GM19023 (cell line): ENCODE measurements around the gene ID4.
"Not testable (repeated sequence)": the region's sequence is repeated elsewhere in the genome, so short reads cannot be mapped to it uniquely, and the experiment has no call there.

Source experiments
- ATAC-seq: cut with Tn5 transposase; IDR thresholded peaks from one replicate; pipeline ENCODE4 v1.9.1; 2021; ENCODE audit warnings: mild to moderate bottlenecking, moderate library complexity; ENCODE audit not compliant: unreplicated experiment

Gene ID4

DNA sequence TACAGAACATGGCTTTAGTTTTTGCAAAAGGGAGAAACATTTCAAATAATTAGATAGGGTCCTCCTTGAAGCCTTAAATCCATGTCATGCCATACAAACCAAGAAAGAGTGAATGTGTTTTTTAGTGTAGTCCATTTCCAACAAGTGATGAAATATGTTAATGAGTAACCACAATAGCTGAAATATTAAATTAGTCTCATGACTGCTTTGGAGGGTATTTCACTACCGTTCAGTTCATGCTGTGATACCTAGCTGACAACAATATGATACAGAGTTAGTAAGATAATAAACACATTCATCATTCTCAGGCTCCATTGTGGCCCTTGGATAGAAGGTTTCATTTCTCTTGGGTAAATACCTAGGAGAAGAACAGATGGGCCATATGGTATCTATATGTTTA is 5.8 kb upstream of the ID4 start:
- no peak for ATAC-seq

DNA sequence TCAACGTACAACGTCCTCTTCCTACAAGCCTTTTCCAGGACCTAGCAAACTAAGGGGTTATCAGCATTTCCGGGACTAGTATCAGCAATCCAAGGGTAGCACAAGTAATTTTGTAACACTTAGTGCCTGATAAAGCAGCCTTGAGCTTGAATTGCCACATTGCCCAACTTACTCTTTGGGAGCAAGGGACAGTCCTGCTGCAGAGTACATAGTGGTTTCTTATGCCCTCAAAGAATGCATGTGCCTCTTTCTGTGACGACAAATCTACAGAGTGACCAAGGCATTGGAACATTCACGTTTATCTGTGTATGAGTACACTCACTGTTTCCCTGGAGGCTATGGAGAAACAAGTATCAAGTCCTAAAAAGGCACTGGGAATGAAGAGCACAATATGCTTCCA is 3.2 kb upstream of the ID4 start:
- ATAC-seq: no peak

DNA sequence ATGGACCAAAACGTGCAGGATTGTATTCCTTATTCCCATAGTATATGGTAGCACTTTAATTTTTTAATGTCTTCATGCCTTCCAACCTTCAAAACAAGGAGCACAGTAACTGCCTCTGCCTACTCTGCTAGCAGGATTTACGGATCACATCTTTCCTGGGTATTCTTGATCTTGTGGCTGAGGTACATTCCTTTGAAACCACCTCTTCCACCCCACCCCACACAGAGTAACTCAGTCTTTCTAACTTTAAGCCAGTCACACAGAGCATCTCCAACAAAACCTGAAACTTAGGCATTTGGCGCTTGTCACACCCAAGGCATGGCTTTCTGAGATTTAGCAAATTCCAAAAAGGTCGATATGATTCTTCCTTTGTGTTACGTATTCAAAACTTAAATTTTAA is 2.3 kb upstream of the ID4 start:
- ATAC-seq: no peak

DNA sequence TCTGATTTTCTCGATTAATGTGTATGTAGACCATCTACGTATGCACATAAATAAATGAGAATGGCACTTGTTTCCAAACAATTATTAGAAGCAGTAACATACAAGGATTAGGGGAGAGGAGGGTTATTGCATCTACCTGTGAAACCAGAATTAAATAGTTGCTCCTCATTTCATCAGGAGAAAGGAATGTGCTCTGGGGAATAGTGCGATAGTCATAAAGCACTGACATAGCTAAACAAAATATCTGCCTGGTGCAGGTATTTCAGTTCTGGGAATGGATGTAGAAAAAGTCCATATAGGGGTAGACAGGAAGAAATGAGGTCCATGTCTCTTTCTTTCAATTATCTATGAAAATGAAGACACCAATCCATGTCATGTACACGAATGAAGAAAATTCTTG is 1.6 kb upstream of the ID4 start:
- no peak for ATAC-seq

DNA sequence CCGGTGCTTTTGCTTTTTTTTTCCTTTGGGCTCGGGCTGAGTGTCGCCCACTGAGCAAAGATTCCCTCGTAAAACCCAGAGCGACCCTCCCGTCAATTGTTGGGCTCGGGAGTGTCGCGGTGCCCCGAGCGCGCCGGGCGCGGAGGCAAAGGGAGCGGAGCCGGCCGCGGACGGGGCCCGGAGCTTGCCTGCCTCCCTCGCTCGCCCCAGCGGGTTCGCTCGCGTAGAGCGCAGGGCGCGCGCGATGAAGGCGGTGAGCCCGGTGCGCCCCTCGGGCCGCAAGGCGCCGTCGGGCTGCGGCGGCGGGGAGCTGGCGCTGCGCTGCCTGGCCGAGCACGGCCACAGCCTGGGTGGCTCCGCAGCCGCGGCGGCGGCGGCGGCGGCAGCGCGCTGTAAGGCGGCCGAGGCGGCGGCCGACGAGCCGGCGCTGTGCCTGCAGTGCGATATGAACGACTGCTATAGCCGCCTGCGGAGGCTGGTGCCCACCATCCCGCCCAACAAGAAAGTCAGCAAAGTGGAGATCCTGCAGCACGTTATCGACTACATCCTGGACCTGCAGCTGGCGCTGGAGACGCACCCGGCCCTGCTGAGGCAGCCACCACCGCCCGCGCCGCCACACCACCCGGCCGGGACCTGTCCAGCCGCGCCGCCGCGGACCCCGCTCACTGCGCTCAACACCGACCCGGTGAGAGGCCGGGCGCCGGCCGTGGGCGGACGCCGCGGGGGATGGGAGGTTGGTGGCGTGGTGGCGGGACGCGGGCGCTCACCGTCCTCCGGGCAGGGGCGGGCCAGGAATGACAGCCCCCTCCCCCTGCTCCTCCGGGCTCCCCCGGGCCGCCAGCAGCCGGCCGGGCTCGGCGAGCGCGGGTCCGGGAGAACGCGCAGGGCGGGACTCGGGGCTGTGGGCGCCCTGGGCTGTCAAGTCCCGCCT is 606 bp downstream of the ID4 start:
- no peak for ATAC-seq

DNA sequence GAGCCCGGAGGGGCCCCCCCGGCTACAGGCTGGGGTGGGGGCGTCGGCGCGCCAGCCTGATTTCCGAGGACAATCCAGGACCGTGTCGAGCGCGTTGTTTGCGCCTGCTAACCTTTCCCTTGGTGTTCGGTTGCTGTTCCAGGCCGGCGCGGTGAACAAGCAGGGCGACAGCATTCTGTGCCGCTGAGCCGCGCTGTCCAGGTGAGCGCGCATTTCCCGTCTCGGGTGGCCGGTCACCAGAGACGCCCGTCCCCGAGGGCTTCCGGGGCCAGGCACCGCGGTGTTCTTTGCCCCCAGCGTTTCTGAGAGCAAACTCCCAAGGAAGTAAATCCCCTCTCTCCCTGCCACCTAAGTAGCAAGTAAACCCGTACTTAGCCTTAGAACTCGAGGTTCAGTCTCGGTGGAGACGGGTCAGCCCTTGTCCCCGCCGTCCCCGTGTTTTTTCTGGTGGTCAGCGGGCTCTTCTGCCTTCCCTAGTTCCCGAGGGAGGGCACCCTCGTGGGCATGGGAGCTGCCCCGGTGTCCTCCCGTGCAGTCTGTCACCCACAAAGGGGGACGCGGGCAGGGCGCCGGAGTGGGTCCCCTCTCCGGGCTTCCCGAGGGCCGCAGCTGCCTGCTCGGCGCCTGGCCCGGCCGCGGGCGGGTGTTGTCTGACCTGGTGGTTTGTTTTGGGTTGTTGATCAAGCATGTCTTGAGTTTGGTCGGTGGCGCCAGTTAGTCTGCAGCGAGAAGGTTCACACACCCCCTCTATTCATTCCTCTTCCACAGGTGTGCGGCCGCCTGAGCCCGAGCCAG is 1.5 kb downstream of the ID4 start:
- ATAC-seq: no peak

DNA sequence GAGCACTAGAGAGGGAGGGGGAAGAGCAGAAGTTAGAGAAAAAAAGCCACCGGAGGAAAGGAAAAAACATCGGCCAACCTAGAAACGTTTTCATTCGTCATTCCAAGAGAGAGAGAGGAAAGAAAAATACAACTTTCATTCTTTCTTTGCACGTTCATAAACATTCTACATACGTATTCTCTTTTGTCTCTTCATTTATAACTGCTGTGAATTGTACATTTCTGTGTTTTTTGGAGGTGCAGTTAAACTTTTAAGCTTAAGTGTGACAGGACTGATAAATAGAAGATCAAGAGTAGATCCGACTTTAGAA is 2.0 kb downstream of the ID4 start:
- no peak for ATAC-seq

DNA sequence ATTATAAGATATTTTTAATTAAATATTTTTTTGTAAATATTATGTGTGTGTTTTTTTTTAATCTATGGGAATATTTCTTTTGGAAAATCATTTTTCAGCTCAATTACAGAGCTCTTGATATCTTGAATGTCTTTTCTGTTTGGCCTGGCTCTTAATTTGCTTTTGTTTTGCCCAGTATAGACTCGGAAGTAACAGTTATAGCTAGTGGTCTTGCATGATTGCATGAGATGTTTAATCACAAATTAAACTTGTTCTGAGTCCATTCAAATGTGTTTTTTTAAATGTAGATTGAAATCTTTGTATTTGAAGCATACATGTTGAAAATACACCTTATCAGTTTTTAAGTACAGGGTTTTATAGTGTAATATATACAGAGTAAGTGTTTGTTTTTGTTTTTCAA is 2.6 kb downstream of the ID4 start:
- no peak for ATAC-seq

DNA sequence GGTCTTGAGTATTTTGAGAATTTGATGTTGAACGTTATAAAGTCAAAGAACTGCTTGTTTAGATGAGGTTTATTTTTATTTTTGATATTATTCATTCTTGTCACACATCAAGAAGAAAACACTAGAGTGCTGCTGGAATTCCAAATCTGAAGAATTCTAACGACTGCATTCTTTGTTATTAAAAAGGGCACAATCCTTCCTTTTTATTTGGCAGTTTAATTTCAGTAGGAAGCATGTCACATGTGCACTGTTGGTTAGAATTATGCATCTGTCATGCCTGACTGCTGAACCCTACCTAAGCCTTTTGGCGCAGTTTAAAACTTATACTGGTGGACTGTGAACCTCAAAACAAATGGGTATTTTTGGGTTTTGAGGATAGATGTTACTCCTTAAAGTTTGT is 4.0 kb downstream of the ID4 start:
- no peak for ATAC-seq

DNA sequence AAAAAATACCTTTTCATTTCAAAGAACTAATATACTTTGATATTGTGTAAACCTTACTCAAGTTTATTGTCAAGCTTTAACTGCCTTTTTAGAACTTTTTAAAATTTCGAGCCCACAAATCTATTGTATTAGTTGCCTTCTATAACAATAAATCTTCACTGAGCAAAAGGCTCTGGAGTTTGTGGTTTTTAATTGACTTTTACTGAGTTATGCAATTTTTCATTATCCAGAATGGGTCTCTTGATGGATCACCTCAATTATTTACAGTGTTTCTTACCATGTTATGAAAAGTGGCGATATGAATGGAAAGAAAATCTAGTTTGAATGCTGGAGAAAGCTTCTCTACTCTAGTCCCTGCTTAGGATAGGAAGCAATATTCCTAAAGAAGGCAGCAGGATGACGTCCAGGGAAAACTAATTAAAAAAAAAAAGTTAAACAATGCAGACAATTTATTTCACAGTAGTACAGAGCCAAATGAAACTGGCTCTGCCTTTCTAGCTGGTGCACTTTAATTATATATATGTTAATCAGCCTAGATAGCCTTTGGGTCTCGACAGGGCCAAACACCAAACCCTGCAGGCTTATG is 5.0 kb downstream of the ID4 start:
- no peak for ATAC-seq

DNA sequence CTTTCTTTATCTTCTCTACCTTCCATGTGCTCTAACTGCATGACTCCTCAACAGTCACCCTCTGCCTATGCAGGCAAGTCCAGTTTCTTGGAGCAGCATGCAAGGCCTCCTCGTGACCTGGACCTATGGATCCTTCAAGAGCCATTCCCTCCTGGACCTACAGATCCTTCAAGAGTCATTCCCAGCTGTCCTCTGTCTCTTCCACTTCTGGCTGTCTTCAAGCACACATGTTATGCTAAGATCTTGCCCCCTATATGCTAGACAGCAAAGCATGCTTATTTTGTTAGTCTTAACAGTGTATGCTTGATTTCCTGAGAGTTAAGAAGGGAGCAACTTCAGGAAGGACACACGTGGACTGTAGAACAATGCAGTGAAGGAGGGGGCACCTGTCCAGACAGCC is 7.5 kb downstream of the ID4 start:
- no peak for ATAC-seq

DNA sequence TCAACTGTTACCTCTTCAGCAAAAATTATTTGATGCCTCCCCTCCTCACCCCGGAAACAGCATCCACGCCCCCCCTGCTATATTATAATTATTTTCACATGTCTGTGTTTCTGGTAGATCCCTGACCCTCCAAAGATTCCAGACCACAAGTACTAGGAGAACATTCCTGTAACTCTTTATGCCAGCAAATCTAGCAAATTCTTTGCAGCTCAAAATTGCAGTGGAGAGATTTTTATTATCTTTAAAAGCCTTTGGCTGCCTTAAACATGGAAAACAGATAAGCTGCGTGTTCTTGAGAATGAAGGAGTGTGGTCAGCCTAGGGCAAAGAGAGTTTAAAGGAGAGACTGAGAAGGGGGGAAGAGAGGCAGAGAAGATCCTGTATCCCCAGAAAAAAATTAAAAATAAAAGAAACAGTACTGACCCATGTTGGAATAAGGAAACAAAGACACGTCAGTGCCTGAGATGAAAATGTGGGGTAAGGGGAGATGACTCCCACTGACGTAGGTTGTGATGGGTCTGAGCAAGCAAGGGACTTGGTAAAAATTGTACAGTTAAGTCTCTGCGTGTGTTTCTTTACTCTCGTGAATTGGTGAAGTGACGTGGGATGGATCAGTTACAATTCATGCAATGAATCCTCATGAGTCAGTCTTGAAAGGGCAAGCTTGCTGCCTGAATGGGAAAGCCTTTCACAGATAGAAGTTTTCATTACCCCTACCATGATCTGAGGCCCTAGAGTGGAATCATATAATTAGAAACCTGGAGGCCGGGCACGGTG is 8.3 kb downstream of the ID4 start:
- ATAC-seq: no peak

DNA sequence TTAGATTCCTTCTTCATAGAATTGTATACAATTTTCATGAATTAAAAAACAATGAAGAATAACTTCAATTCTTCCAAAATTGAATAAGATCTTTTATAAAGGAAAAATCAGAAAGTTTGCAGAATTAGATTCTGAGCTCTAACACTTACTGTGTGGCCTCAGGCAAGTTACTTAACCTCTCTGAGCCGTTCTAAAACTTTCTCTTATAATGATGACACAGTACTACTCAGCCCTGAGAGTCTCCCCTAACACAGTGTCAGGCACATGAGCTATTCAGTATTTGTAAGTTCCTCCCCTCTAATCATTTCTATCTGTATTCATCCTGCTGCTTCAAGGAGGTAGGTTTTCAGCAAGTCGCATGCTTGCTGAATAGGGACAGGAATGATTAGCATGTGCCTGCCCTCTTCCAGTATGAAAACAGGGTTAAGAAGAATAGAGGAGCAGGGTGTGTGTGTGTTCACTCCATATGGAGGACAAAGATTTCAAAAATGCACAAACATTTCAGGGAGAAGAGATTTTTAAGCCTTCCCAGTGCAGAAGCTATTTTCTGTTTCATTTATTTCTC is 11.4 kb downstream of the ID4 start:
- ATAC-seq: no peak

DNA sequence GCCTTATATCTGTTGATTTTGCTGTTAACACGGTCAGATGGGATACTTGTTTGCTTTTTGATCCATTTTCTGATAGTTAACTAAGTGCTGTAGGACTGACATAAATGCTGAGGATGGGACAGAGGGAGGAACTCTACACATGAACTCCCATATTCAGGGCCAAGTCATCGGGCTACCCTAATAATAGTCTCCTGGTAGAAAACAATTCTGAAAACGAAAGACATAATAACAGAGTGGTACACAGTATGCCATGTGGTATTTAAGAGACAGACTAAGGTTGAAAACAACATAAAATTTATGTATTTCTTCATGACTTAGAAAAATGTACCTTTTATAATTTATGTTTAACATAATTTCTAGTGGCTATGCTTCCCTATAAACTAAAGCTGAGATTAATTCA is 12.0 kb downstream of the ID4 start:
- ATAC-seq: no peak

DNA sequence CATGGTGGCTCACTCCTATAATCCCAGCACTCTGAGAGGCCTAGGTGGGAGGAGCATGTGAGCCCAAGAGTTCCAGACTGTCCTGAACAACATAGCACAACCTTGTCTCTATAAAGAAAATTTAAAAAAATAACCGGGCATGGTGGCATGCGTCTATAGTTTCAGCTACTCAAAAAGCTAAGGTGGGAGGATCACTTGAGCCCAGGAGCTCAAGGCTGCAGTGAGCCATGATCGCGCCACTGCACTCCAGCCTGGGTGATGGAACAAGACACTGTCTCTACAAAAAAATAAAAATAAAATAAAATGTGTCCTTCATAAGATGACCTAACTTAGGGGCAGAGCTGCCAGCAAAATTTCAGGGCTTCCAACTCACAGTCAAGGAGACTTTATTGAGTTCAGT is 12.6 kb downstream of the ID4 start:
- no peak for ATAC-seq

DNA sequence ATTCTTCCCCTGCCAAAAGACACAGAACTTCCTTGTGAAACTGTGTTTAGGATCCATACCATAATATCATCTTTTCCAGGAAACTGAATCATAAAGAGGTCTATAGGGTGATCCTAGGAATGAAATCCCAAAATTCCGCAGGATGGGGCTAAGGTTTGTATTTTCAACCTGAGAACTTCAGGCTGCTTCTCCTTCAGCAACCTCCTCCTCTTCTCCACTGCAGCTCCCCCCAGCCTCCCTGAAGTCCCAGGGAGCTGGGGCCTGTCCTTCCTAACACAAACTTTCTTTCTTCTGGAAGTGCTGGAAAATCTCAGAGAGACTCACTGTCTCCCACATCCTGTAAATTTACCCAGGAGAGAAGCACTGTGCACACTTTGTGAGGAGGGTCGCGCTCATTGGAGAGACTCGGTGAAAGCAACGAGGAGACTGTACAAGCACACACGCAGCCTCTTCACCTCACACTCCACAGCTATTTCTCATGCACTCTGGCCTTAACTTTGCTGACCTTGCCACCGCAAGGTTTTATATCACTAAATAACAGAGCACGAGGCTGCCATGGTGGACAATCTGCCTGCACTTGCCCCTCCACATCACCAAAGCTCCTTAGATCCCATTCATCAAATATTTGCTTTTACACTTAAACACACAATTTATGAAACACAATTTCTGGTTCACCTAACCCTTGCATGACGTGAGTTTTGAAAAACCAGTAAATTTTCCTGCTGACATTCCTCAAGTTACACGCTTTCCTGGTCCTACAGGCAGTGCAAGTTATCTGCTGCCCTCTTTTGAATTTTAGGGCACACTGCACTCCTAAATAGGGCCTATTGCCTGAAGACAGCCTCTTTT is 14.3 kb downstream of the ID4 start:
- no peak for ATAC-seq

DNA sequence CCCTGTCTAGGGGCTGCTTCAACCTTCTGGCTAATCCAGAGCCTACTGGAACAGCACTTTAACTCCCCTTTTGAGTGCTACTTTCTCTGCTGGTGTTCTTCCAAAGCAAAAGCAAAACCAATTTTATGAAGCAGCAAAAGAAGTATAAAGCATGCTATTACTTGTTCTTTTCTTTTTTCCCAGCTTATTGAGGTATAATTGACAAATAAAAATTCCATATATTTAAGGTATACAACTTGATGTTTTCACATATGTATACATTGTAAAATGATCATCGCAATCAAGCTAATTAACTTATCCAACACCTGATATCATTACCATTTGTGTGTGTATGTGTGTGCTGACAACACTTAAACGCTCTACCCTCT is 14.9 kb downstream of the ID4 start:
- no peak for ATAC-seq

DNA sequence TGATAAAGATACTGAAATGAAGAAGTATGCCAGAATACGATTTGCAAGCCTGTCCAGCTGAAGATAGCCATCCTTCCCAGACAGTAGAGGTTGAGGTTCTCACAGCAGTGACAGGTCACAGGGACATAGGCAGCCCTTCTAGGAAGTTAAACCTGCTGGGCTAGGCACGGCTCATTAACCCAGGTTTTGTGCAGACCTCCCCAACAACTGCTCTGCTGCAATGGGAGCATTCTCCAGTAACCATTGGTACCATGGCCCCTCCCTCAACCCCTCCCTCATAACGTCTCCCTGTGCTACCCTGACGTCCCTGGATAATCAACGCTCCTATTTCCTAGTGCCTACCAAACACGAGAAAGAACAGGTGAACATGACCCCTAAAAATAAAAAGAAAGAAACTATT is 15.8 kb downstream of the ID4 start:
- no peak for ATAC-seq

DNA sequence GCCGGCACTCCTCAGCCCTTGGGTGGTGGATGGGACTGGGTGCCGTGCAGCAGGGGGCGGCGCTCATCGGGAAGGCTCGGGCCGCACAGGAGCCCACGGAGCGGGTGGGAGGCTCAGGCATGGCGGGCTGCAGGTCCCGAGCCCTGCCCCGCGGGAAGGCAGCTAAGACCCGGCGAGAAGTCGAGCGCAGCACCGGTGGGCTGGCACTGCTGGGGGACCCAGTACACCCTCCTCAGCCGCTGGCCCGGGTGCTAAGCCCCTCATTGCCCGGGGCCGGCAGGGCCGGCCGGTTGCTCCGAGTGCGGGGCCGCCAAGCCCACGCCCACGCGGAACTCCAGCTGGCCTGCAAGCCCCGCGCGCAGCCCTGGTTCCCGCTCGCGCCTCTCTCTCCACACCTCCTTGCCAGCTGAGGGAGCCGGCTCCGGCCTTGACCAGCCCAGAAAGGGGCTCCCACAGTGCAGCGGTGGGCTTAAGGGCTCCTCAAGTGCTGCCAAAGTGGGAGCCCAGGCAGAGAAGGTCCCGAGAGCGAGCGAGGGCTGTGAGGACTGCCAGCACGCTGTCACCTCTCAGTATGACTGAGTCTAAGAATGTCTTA is 17.3 kb downstream of the ID4 start:
- not testable (repeated sequence) for ATAC-seq

DNA sequence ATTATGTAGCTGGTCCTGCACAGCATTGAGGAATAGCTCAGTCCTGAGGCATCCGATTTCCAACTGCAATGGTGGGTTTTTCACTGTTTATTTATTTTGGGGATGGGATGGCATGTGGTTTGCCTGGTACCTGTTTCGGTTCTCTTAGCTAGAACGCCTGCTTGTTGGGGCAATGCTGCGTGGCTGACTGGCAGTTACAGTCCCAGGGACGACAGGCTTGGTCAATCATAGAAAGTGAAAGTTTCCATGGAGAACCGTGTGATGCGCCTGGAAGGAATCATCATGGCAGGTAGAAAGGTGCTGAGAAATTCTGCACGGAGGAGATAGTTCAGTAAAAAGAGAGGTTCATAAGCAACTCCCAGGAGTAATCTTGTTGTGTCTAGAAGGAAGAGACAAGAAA is 18.4 kb downstream of the ID4 start:
- ATAC-seq: no peak
